SK-N-SH (cell line): ENCODE measurements around the gene CSNK1G3.

Experiments used
- MXI1 ChIP-seq: IDR thresholded peaks from 2 replicates; pipeline ENCODE4 v1.6.1; 2012; ENCODE audit warnings: mild to moderate bottlenecking, low read depth, low read length, improper control_type of control experiment
- RFX5 ChIP-seq: IDR thresholded peaks from 2 replicates; pipeline ENCODE4 v1.6.1; 2012; ENCODE audit warnings: mild to moderate bottlenecking, improper control_type of control experiment, low read length
- TF ChIP-seq, protein P1 (sequence below): fragments of 200-600 bp; sonication (generic); IDR thresholded peaks from 2 replicates; pipeline ENCODE4 v1.6.1; 2017; ENCODE audit warnings: antibody characterized with exemption, mild to moderate bottlenecking, moderate library complexity

DNA sequence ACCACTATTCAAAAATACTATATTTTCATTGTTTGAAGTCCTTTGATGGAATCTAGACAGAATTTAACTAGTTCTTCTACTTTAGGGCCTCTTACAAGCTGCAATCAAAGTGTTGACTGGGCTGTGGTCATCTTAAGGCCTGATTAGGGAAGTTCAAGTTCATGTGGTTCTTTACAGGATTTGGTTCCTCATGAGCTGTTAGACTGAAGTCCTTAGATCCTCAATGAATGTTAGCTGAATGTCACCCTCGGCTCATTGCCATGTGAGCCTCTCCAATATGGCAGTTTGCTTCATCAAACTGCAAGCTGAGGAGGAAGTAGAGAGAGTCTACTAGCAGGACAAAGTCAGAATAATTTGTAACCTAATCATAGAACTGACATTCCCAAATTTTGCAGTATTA lies 135.1 kb downstream of the CSNK1G3 start:
- TF ChIP-seq MXI1, result no peak
- no peak for TF ChIP-seq RFX5
- TF ChIP-seq, protein P1, sequence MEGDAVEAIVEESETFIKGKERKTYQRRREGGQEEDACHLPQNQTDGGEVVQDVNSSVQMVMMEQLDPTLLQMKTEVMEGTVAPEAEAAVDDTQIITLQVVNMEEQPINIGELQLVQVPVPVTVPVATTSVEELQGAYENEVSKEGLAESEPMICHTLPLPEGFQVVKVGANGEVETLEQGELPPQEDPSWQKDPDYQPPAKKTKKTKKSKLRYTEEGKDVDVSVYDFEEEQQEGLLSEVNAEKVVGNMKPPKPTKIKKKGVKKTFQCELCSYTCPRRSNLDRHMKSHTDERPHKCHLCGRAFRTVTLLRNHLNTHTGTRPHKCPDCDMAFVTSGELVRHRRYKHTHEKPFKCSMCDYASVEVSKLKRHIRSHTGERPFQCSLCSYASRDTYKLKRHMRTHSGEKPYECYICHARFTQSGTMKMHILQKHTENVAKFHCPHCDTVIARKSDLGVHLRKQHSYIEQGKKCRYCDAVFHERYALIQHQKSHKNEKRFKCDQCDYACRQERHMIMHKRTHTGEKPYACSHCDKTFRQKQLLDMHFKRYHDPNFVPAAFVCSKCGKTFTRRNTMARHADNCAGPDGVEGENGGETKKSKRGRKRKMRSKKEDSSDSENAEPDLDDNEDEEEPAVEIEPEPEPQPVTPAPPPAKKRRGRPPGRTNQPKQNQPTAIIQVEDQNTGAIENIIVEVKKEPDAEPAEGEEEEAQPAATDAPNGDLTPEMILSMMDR, result no peak
